ENCODE results near the gene SV2C. TPM values are rescaled to one million over a fixed set of nuclear protein-coding genes. Genes with fewer than 3 reads are reported as not detected.

The SV2C gene
- polyA plus RNA-seq, 1 donor (not counting 4 experiments of a cell fraction or from before 2014, with no cell fraction given) = 0.34 TPM

- Histone ChIP-seq H3K27ac (ENCODE audit: control insufficient read depth, insufficient read depth, low read length) (no peak overlapping the region), H3K9me1 (ENCODE audit: control insufficient read depth, extremely low read depth, insufficient read depth, low read length) (no peaks in the 10 kb centered on the region), H3K4me2 (ENCODE audit: control insufficient read depth, extremely low read depth, insufficient read depth, low read depth, low read length) (no peak overlapping the region), H3K4me3 (ENCODE audit: control insufficient read depth in 2 of 3, extremely low read depth in 1 of 3, insufficient read depth in 2 of 3, low read depth in 1 of 3, low read length in 3 of 3) (no peak overlapping the region), H3K36me3 (ENCODE audit: control insufficient read depth in 2 of 2, extremely low read depth in 1 of 2, insufficient read depth in 2 of 2, low read length in 2 of 2) (no peaks in the 10 kb centered on the region), H3K79me2 (ENCODE audit: control insufficient read depth, insufficient read depth, low read length) (no peaks in the 10 kb centered on the region), H2AFZ (ENCODE audit: control insufficient read depth, low read length) (no peak overlapping the region), H4K20me1 (ENCODE audit: control insufficient read depth, extremely low read depth, insufficient read depth, low read length) (no peaks in the 10 kb centered on the region), H3K9ac (ENCODE audit: control insufficient read depth, extremely low read depth, insufficient read depth, low read length) (no peak overlapping the region), H3K4me1 (ENCODE audit: control insufficient read depth, extremely low read depth, insufficient read depth, low read length) (no peaks in the 10 kb centered on the region), H3K27me3 (ENCODE audit: control insufficient read depth, extremely low read depth, insufficient read depth, low read length) (no peaks in the 10 kb centered on the region), H3K9me3 (ENCODE audit: control insufficient read depth, low read depth, low read length) (no peaks in the 10 kb centered on the region)
- TF ChIP-seq EZH2 (IDR thresholded peaks at IDR 0.05; ENCODE audit: low read length) = no peak
- no peak for TF ChIP-seq CTCF (optimal IDR thresholded peaks at IDR 0.05 in 1 of 3, IDR thresholded peaks at IDR 0.05 in 1 of 3, conservative IDR thresholded peaks at IDR 0.05 in 1 of 3; ENCODE audit: extremely low read depth in 1 of 3, insufficient read depth in 2 of 3, low read length in 3 of 3)
- DNase-seq (ENCODE audit: low read depth, low spot score) = no peak
- dilution Hi-C loops (cut with MboI; ENCODE audit: extremely low pct_ligation_motif_present, low sequenced_read_pairs) = no loop called here
- no peak for FAIRE-seq
Observed at GRCh38 chr5:76393035-76393680, 310.0 kb downstream of the SV2C start.

- H3K4me3 ChIP-seq (ENCODE audit: control insufficient read depth in 2 of 3, extremely low read depth in 1 of 3, insufficient read depth in 2 of 3, low read depth in 1 of 3, low read length in 3 of 3) = no peak overlapping the region
- H3K36me3 ChIP-seq (ENCODE audit: control insufficient read depth in 2 of 2, extremely low read depth in 1 of 2, insufficient read depth in 2 of 2, low read length in 2 of 2) = no peaks in the 10 kb centered on the region
- H2AFZ ChIP-seq (ENCODE audit: control insufficient read depth, low read length) = no peak overlapping the region
- dilution Hi-C loops (cut with MboI; ENCODE audit: extremely low pct_ligation_motif_present, low sequenced_read_pairs) = no loop called here
- no peaks in the 10 kb centered on the region for H3K9me1 ChIP-seq (ENCODE audit: control insufficient read depth, extremely low read depth, insufficient read depth, low read length)
- TF ChIP-seq EZH2 (IDR thresholded peaks at IDR 0.05; ENCODE audit: low read length) (no peak), CTCF (optimal IDR thresholded peaks at IDR 0.05 in 1 of 3, IDR thresholded peaks at IDR 0.05 in 1 of 3, conservative IDR thresholded peaks at IDR 0.05 in 1 of 3; ENCODE audit: extremely low read depth in 1 of 3, insufficient read depth in 2 of 3, low read length in 3 of 3) (no peak)
- no peak for FAIRE-seq
- H3K4me2 ChIP-seq (ENCODE audit: control insufficient read depth, extremely low read depth, insufficient read depth, low read depth, low read length) = no peak overlapping the region
- H3K27me3 ChIP-seq (ENCODE audit: control insufficient read depth, extremely low read depth, insufficient read depth, low read length) = peaks cover 14% of the 10 kb centered on the region
- H3K79me2 ChIP-seq (ENCODE audit: control insufficient read depth, insufficient read depth, low read length) = no peaks in the 10 kb centered on the region
- H3K9me3 ChIP-seq (ENCODE audit: control insufficient read depth, low read depth, low read length) = no peaks in the 10 kb centered on the region
- H4K20me1 ChIP-seq (ENCODE audit: control insufficient read depth, extremely low read depth, insufficient read depth, low read length) = no peaks in the 10 kb centered on the region
- H3K9ac ChIP-seq (ENCODE audit: control insufficient read depth, extremely low read depth, insufficient read depth, low read length) = no peak overlapping the region
- no peak overlapping the region for H3K27ac ChIP-seq (ENCODE audit: control insufficient read depth, insufficient read depth, low read length)
- H3K4me1 ChIP-seq (ENCODE audit: control insufficient read depth, extremely low read depth, insufficient read depth, low read length) = no peaks in the 10 kb centered on the region
- no peak for DNase-seq (ENCODE audit: low read depth, low spot score)
Observed at GRCh38 chr5:76397200-76397599, 314.0 kb downstream of the SV2C start.

All from keratinocyte (primary cell).